Peyer's patch (tissue), 4 donors: ENCODE measurements around the gene S100A7.
"Not testable (repeated sequence)": the region's sequence is repeated elsewhere in the genome, so short reads cannot be mapped to it uniquely, and the experiment has no call there.

Experiments
- CTCF ChIP-seq, 6 experiments: fragments of 450-650 bp in 4 of 6; fragments of 200-600 bp in 2 of 6; sonication (generic) in 1 of 6; IDR thresholded peaks; one replicate each; pipeline ENCODE4 v1.5.1; 2017 to 2019; ENCODE audit warnings: antibody characterized with exemption in 6 of 6, mild to moderate bottlenecking in 3 of 6, moderate library complexity in 1 of 6
- POLR2A ChIP-seq, 2 donors: fragments of 450-650 bp; IDR thresholded peaks; one replicate each; pipeline ENCODE4 v1.5.1; 2017; ENCODE audit warnings: antibody characterized with exemption in 2 of 2, mild to moderate bottlenecking in 2 of 2, moderate library complexity in 2 of 2

- TF ChIP-seq POLR2A, CTCF (IDR thresholded peaks at IDR 0.05): not testable (repeated sequence)
These were observed 2.3 kb upstream of the S100A7 start for GRCh38 chr1:153462741-153463140.
